GM12878 (cell line): Measurements from ENCODE around the gene IFNG-AS1. TPM values are rescaled to one million over a fixed set of nuclear protein-coding genes. Genes with fewer than 3 reads are reported as not detected.

Source experiments
- ATAC-seq: fragments of 200-7000 bp; cut with Tn5 transposase; 3 replicates; pipeline ENCODE4 v1.9.1; 2020; ENCODE audit warnings: mild to moderate bottlenecking, moderate library complexity
- BruUV-seq: library from RNA; stranded (reverse); fragments of 400-500 nt; replicated peaks from 2 replicates; lab custom pipeline; 2021; lab: Mats Ljungman, UMichigan
- CTCF ChIA-PET: fragments of 300-600 bp; sonication (Branson Sonifier 250); formaldehyde crosslinking; extraction: SDS; loops from one replicate; lab custom pipeline; 2021; ENCODE audit warnings: inconsistent platforms; lab: Yijun Ruan, JAX
- POLR2A ChIA-PET: fragments of 350-600 bp; formaldehyde crosslinking; extraction: SDS; loops from one replicate; lab custom pipeline; 2021; ENCODE audit warnings: inconsistent platforms; lab: Charles Lee
- RAD21 ChIA-PET: fragments of 300-600 bp; sonication (Branson Sonifier 250); formaldehyde crosslinking; loops from one replicate; lab custom pipeline; 2023; ENCODE audit warnings: antibody characterized with exemption; ENCODE audit not compliant: unreplicated experiment; lab: Charles Lee
- SMC1A ChIA-PET: fragments of 300-600 bp; sonication (Branson Sonifier 250); formaldehyde crosslinking; loops from one replicate; lab custom pipeline; 2023; ENCODE audit not compliant: unreplicated experiment, uncharacterized antibody; lab: Charles Lee
- DNase-seq: peaks from one replicate; pipeline ENCODE4 v3.0.0-alpha.2; 2011; ENCODE audit warnings: low read depth, low spot score
- FAIRE-seq: peaks from 3 replicates; lab custom pipeline; 2011; peaks lifted over from hg19 to GRCh38; lab: Jason Lieb, UNC
- H2AFZ ChIP-seq: 2 replicates; pipeline ENCODE4 v1.6.0; 2011; ENCODE audit warnings: low read depth, low read length, control low read depth; ENCODE audit not compliant: control insufficient read depth
- H3K27ac ChIP-seq: 2 replicates; pipeline ENCODE4 v1.5.1; 2011; ENCODE audit warnings: control low read depth; ENCODE audit not compliant: control insufficient read depth, insufficient read depth
- H3K27me3 ChIP-seq, 2 experiments: replicated peaks in 1 of 2; 2 replicates each; pipeline versions ENCODE4 v1.6.0 to v1.6.1; 2011; ENCODE audit warnings: low read length in 1 of 2; ENCODE audit not compliant: control insufficient read depth in 2 of 2, insufficient read depth in 2 of 2
- H3K36me3 ChIP-seq, 2 experiments: 2 replicates each; pipeline ENCODE4 v1.5.1; 2011; ENCODE audit warnings: low read length in 1 of 2; ENCODE audit not compliant: control insufficient read depth in 2 of 2, insufficient read depth in 2 of 2
- H3K4me1 ChIP-seq: 2 replicates; pipeline ENCODE4 v1.6.1; 2011; ENCODE audit warnings: mild to moderate bottlenecking, low read length, moderate library complexity, mixed read lengths; ENCODE audit not compliant: control insufficient read depth, insufficient read depth
- H3K4me2 ChIP-seq: 2 replicates; pipeline ENCODE4 v1.6.0; 2011; ENCODE audit warnings: control low read depth; ENCODE audit not compliant: control insufficient read depth, insufficient read depth
- H3K4me3 ChIP-seq: fragments of 200-600 bp; sonication (generic); 2 replicates; pipeline ENCODE4 v1.5.1; 2016
- H3K79me2 ChIP-seq: 2 replicates; pipeline ENCODE4 v1.6.0; 2011; ENCODE audit warnings: low read length; ENCODE audit not compliant: control insufficient read depth, insufficient read depth
- H3K9ac ChIP-seq: 2 replicates; pipeline ENCODE4 v1.8.0; 2011; ENCODE audit warnings: low read length, control low read depth, mixed read lengths; ENCODE audit not compliant: control insufficient read depth, insufficient read depth
- H3K9me3 ChIP-seq: replicated peaks from 3 replicates; pipeline ENCODE4 v1.5.1; 2011; ENCODE audit warnings: mild to moderate bottlenecking, low read length; ENCODE audit not compliant: control insufficient read depth, insufficient read depth
- H4K20me1 ChIP-seq: 2 replicates; pipeline ENCODE4 v1.6.0; 2011; ENCODE audit not compliant: control insufficient read depth, insufficient read depth
- ATF3 ChIP-seq: IDR thresholded peaks from 2 replicates; pipeline ENCODE4 v1.6.1; 2011; ENCODE audit warnings: low read depth, mild to moderate bottlenecking, low read length, moderate library complexity, borderline replicate concordance; ENCODE audit errors: extremely low read depth
- BCL11A ChIP-seq: IDR thresholded peaks from 2 replicates; pipeline ENCODE4 v1.6.1; 2011; ENCODE audit warnings: low read depth, low read length
- BCLAF1 ChIP-seq: fragments of 450-650 bp; IDR thresholded peaks from 2 replicates; pipeline ENCODE4 v1.6.1; 2017; ENCODE audit warnings: antibody characterized with exemption, mild to moderate bottlenecking, moderate library complexity
- CTCF ChIP-seq, 3 experiments: IDR thresholded peaks in 2 of 3; conservative IDR thresholded peaks in 1 of 3; 2 replicates each; pipeline ENCODE4 v1.5.1; 2011; ENCODE audit warnings: low read depth in 3 of 3, low read length in 3 of 3, mild to moderate bottlenecking in 3 of 3, control low read depth in 2 of 3, moderate library complexity in 2 of 3, inconsistent platforms in 1 of 3, mixed read lengths in 1 of 3; ENCODE audit not compliant: control insufficient read depth in 2 of 3, insufficient read depth in 1 of 3; ENCODE audit errors: extremely low read depth in 1 of 3
- GATAD2B ChIP-seq: fragments of 450-650 bp; conservative IDR thresholded peaks from 2 replicates; pipeline ENCODE4 v1.6.1; 2017; ENCODE audit warnings: low read depth, mild to moderate bottlenecking, moderate library complexity
- IKZF1 ChIP-seq: fragments of 450-650 bp; conservative IDR thresholded peaks from 2 replicates; pipeline ENCODE4 v1.6.1; 2017; ENCODE audit warnings: antibody characterized with exemption, mild to moderate bottlenecking
- NFXL1 ChIP-seq: fragments of 450-650 bp; IDR thresholded peaks from 2 replicates; pipeline ENCODE4 v1.6.1; 2017; ENCODE audit warnings: antibody characterized with exemption, mild to moderate bottlenecking, borderline replicate concordance
- RELA ChIP-seq: fragments of 450-650 bp; IDR thresholded peaks from 2 replicates; pipeline ENCODE4 v1.8.0; 2014; ENCODE audit warnings: borderline replicate concordance; ENCODE audit not compliant: partially characterized antibody
- STAT3 ChIP-seq: IDR thresholded peaks from 2 replicates; pipeline ENCODE4 v1.6.1; 2011; ENCODE audit warnings: low read depth, low read length, improper control_type of control experiment
- USF1 ChIP-seq: IDR thresholded peaks from 2 replicates; pipeline ENCODE4 v1.6.1; 2011; ENCODE audit warnings: borderline replicate concordance, low read depth, mild to moderate bottlenecking, moderate library complexity, mixed read lengths, low read length; ENCODE audit not compliant: insufficient read depth; ENCODE audit errors: extremely low read length
- ZBTB33 ChIP-seq: fragments of 450-650 bp; IDR thresholded peaks from 2 replicates; pipeline ENCODE4 v1.6.1; 2017; ENCODE audit warnings: mild to moderate bottlenecking
- ZNF207 ChIP-seq: fragments of 450-650 bp; IDR thresholded peaks from 2 replicates; pipeline ENCODE4 v1.6.1; 2014; ENCODE audit warnings: antibody characterized with exemption, mild to moderate bottlenecking, borderline replicate concordance
- WGBS: methylation state at CpG from one replicate; pipeline ENCODE4 v1.1.6; 2016; ENCODE audit warnings: low lambda C conversion rate; ENCODE audit not compliant: insufficient replicate concordance, insufficient coverage; ENCODE audit errors: missing lambda C conversion rate; 5-methylcytosine and 5-hydroxymethylcytosine counted together
- in situ Hi-C: fragments of 300-500 bp; cut with MboI; formaldehyde crosslinking; loops from 9 replicates; pipeline ENCODE4 v1.14.3; 2018; ENCODE audit warnings: mixed read lengths
- intact Hi-C: fragments of 100-400 bp; cut with micrococcal nuclease; formaldehyde crosslinking; loops from one replicate; pipeline ENCODE4 v1.14.2; 2022; ENCODE audit not compliant: unreplicated experiment
- polyA plus RNA-seq, 11 experiments: library from polyadenylated mRNA; depleted of rRNA in 4 of 11; unstranded in 6 of 11; stranded (reverse) in 5 of 11; fragments of >200 nt; fragmentation: Nextera tagmentation in 4 of 11; fragmentation: Illumina TruSeq in 1 of 11; extraction: Ambion mirVana in 4 of 11; extraction: Trizol in 1 of 11; gene quantifications; 1 replicate in 1 of 11; 2 replicates in 10 of 11; pipeline versions ENCODE4 v1.2.1 to v1.2.3, GENCODE V29; 2011 to 2016; ENCODE audit warnings: inconsistent platforms in 2 of 11, missing spikeins in 2 of 11, low read depth in 1 of 11
- total RNA-seq, 4 experiments: library from RNA; depleted of rRNA in 3 of 4; stranded (reverse); fragments of >200 nt in 3 of 4; fragmentation: Illumina TruSeq in 1 of 4; extraction: Trizol in 1 of 4; gene quantifications; 2 replicates each; pipeline versions ENCODE4 v1.2.1 to v1.2.3, GENCODE V29; 2013 to 2021

The IFNG-AS1 gene
- total and polyA plus RNA-seq, 10 of the 15 experiments (the other 5 are each of a cell fraction or from before 2014, with no cell fraction given), result 0.40 to 1.9 (median 1.3) TPM

GRCh38 chr12:67977668-67978067 lies 11.6 kb upstream of the IFNG-AS1 start:
- no peak overlapping the region for H2AFZ ChIP-seq
- FAIRE-seq (no peak), ATAC-seq (no peak), DNase-seq (no peak)
- no peak overlapping the region for H3K4me3 ChIP-seq
- ChIA-PET POLR2A (interaction anchor here (2.0 kb wide), 1 partner anchor 12 kb away, joined by 4 read pairs; no protein-coding TSS in a partner anchor), RAD21 (no interaction called here), CTCF (no interaction called here), SMC1A (no interaction called here)
- no peak overlapping the region for H3K9ac ChIP-seq
- in situ Hi-C loops (no loop called here), intact Hi-C loops (no loop called here)
- 100% methylated on average over 1 of the region's 1 CpG for WGBS
- no peaks in the 10 kb centered on the region for H3K27me3 ChIP-seq
- H3K36me3 ChIP-seq, result no peaks in the 10 kb centered on the region
- BruUV-seq, result no TSS peak
- no peaks in the 10 kb centered on the region for H3K79me2 ChIP-seq
- no peaks in the 10 kb centered on the region for H3K4me1 ChIP-seq
- H3K27ac ChIP-seq, result no peak overlapping the region
- no peaks in the 10 kb centered on the region for H4K20me1 ChIP-seq
- H3K4me2 ChIP-seq, result no peak overlapping the region
- H3K9me3 ChIP-seq, result no peaks in the 10 kb centered on the region; the same call in 1 of the 3 replicates
- no peak for TF ChIP-seq BCL11A
- TF ChIP-seq CTCF (IDR thresholded peaks at IDR 0.05 in 2 of 3, conservative IDR thresholded peaks at IDR 0.05 in 1 of 3; ENCODE audit: control insufficient read depth in 2 of 3, extremely low read depth in 1 of 3, insufficient read depth in 1 of 3, low read depth in 3 of 3, low read length in 3 of 3), result no peak
- TF ChIP-seq ATF3, result no peak
- TF ChIP-seq NFXL1, result no peak
- no peak for TF ChIP-seq USF1
- no peak for TF ChIP-seq GATAD2B
- no peak for TF ChIP-seq STAT3
- TF ChIP-seq ZBTB33, result no peak
- no peak for TF ChIP-seq BCLAF1
- no peak for TF ChIP-seq ZNF207
- TF ChIP-seq IKZF1, result no peak
- TF ChIP-seq RELA, result no peak
